GM19455 (cell line): Measurements from ENCODE around the gene PPIL6.
"Not testable (repeated sequence)": the region's sequence is repeated elsewhere in the genome, so short reads cannot be mapped to it uniquely, and the experiment has no call there.

Experiments
- ATAC-seq: cut with Tn5 transposase; IDR thresholded peaks from one replicate; pipeline ENCODE4 v1.9.1; 2021; ENCODE audit not compliant: unreplicated experiment

PPIL6 gene

GRCh38 chr6:109467696-109468095, 27.3 kb upstream of the PPIL6 start:
- ATAC-seq, result no peak

DNA sequence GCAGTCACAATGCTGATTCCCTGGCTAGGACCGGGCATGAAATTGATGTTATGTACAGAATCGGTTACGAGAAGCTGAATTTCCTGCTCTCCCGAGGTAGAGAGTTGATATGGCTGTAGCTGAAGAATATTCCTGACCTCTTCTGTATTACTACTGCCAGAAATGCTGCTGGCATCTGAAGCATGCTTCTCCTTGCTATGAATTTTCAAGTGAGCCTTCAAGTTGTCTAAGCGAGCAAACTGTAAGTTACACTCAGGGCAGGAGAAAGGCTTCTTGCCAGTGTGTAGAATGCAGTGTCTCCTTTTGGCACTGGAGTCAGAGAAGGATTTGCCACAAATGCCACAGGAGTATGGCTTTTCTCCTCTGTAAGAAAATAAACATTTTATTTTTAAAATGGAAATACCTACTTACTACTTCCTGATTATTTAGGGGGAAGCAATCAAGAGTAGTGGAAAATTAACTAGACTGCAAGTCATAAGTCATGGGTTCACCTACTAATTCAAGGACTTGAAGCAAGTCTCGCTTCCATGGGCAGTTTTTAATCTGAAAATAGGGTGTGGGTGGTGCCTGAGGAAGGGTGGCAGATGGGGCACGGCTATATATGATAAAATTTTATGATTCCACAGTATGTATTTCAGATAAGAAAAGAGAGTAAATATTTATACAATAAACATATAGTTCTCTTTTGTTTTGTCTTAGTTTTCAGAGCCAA, 25.9 kb upstream of the PPIL6 start:
- ATAC-seq, result no peak

- no peak for ATAC-seq
Measured at GRCh38 chr6:109465772-109466171, 25.3 kb upstream of the PPIL6 start.

DNA sequence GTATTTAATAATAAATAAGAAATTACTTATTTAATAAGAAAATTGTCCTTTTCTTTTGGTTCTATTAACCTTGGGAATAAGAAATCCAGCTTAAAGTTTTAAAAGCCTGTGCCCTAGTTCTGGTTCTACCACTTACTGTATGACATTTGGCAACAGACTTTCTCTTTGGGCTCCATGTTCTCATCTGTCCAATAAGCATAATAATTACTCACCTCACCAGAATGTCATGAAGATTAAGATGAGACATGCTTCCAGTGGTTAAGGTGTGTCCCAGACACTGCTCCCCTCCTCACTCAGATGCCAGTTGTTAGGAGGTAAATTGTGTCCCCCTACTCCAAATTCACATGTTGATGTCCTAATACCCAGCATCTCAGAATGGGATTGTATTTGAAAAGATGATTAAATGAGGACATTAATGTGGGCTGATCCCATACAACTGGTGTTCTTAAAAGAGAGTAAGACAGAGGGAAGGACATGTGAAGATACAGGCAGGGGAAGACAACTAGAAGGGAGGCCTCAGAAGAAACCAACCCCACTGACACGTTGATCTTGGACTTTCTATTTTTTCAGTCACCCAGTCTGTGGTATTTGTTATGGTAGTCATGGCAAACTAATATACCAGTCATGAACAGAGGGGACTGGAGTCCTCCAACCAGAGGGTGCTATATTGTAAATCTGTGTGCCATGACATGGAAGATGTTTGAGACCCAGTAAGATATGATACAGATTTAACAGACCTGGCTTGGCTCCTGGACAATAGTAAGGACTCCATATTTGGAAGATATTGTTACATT, 21.5 kb upstream of the PPIL6 start:
- no peak for ATAC-seq

DNA sequence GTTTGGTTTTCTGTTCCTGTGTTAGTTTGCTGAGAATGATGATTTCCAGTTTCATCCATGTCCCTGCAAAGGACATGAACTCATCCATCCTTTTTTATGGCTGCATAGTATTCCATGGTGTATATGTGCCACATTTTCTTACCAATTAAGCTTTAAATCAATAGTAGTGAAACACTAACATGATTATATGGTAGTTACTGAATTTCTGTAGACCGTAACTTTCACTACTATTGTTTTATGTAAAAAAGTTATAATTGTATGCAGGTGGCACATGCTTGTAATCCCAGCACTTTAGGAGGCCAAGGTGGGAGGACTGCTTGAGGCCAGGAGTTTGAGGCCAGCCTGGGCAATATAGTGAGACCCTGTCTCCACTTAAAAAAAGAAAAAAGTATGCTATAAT, 20.8 kb upstream of the PPIL6 start:
- not testable (repeated sequence) for ATAC-seq

GRCh38 chr6:109460161-109460829, 19.9 kb upstream of the PPIL6 start:
- ATAC-seq, result no peak

GRCh38 chr6:109458774-109459531, 18.5 kb upstream of the PPIL6 start:
- ATAC-seq, result no peak

DNA sequence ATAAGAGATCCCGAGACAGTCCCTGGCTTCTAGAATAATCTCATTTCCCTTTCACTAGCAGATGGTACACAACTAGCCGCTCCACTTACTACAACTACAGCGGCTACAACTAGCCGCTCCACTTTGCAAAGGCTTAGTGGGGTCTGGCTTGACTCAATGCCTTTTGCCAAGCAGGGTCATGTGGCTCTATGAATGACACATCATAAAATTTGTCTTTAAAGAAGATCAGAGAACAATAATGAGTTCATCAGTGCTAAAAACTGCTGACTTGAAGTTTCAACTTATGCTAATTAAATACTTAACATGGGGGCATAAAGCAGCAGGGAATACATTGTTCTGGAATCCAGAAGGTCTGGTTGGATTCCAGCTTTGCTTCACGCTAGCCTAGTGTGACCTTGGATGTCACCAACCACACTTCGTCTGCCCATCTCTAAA, 17.2 kb upstream of the PPIL6 start:
- ATAC-seq, result no peak

- ATAC-seq, result no peak
Measured at GRCh38 chr6:109456710-109457561, 16.5 kb upstream of the PPIL6 start.

- peak; percentile 12 for ATAC-seq
Measured at GRCh38 chr6:109456111-109456583, 15.7 kb upstream of the PPIL6 start.

- peak; percentile 65 for ATAC-seq
Measured at GRCh38 chr6:109455437-109456110, 15.1 kb upstream of the PPIL6 start, which contains the start of gene MICAL1. Gene MICAL1, minus strand, starts transcription at chr6:109455772. Its CDS starts 1,576 bp downstream, at chr6:109454196.

GRCh38 chr6:109454496-109455436, 14.3 kb upstream of the PPIL6 start:
- ATAC-seq, result peak; percentile 28

- ATAC-seq, result no peak
Measured at GRCh38 chr6:109453594-109454495, 13.4 kb upstream of the PPIL6 start.

- no peak for ATAC-seq
Measured at GRCh38 chr6:109453156-109453555, 12.7 kb upstream of the PPIL6 start.

- no peak for ATAC-seq
Measured at GRCh38 chr6:109452181-109452580, 11.8 kb upstream of the PPIL6 start.

DNA sequence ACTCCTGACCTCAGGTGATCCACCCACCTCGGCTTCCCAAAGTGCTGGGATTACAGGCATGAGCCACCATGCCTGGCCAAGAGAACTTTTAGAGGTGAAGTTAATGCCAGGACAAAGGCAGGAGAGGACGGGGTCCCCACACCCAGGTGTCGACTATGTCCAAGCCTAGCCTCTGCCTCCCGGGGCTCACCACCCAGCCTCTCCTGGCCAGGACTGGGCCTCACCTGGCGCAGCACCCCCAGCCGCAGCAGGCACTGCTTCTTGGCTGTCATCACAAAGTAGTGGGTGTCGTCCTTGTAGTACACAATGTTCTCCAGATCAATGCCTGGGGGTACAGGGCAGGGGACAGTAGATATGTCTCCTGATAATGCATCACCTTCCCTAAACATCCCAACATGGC, 10.9 kb upstream of the PPIL6 start:
- ATAC-seq, result no peak

DNA sequence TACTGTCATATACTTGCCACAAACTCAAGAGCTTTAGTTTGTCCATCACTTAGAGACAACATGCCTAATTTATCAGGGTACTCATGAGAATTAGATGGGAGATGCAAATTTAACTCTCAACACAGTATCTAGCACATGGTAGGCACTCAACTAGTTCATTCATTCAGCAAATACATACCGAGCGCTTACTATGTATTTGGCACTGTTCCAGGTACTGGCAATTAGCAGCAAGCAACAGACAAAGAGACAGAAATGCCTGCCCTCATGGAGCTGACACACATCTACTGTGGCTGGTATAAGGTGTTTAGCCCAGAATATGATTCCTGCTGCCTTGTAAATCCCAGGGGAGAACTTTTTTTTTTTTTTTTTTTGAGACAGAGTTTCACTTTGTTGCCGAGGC, 10.4 kb upstream of the PPIL6 start:
- no peak for ATAC-seq
